GM23338 (cell line): ENCODE data around the gene ITGA3. TPM values are rescaled to one million over a fixed set of nuclear protein-coding genes. Genes with fewer than 3 reads are reported as not detected.
A peak's percentile ranks its signal among the peaks of the same experiment; 100 is the strongest.

Experiments used
- ATAC-seq: fragments of 200-7000 bp; cut with Tn5 transposase; 3 replicates; pipeline ENCODE4 v1.9.1; 2020
- DNase-seq: peaks from one replicate; pipeline ENCODE4 v3.0.0-alpha.2; 2015; ENCODE audit warnings: low spot score
- H2AFZ ChIP-seq: fragments of 200-600 bp; sonication (generic); 2 replicates; pipeline ENCODE4 v1.8.0; 2016; ENCODE audit warnings: antibody characterized with exemption, mild to moderate bottlenecking, moderate library complexity
- H3F3A ChIP-seq: fragments of 200-600 bp; sonication (generic); replicated peaks from 2 replicates; pipeline ENCODE4 v1.8.0; 2017; ENCODE audit warnings: antibody characterized with exemption, mixed run types, low read depth
- H3K27ac ChIP-seq: fragments of 200-600 bp; sonication (generic); 2 replicates; pipeline ENCODE4 v1.6.1; 2016; ENCODE audit warnings: low read depth
- H3K27me3 ChIP-seq: fragments of 200-600 bp; sonication (generic); 2 replicates; pipeline ENCODE4 v1.8.0; 2016; ENCODE audit warnings: mild to moderate bottlenecking, mixed run types, moderate library complexity; ENCODE audit not compliant: insufficient read depth
- H3K36me3 ChIP-seq: fragments of 200-600 bp; sonication (generic); 2 replicates; pipeline ENCODE4 v1.8.0; 2016; ENCODE audit warnings: mild to moderate bottlenecking; ENCODE audit not compliant: insufficient read depth
- H3K4me1 ChIP-seq: fragments of 200-600 bp; sonication (generic); 2 replicates; pipeline ENCODE4 v1.8.0; 2016; ENCODE audit warnings: mild to moderate bottlenecking, moderate library complexity; ENCODE audit not compliant: insufficient read depth
- H3K4me2 ChIP-seq: fragments of 200-600 bp; sonication (generic); 2 replicates; pipeline ENCODE4 v1.7.1; 2017; ENCODE audit warnings: mixed run types
- H3K4me3 ChIP-seq: fragments of 200-600 bp; sonication (generic); 2 replicates; pipeline ENCODE4 v1.6.1; 2016; ENCODE audit warnings: mixed run types
- H3K79me2 ChIP-seq: fragments of 200-600 bp; sonication (generic); replicated peaks from 2 replicates; pipeline ENCODE4 v1.8.0; 2017; ENCODE audit warnings: mild to moderate bottlenecking; ENCODE audit not compliant: insufficient read depth
- H3K9me2 ChIP-seq: fragments of 200-600 bp; sonication (generic); 2 replicates; pipeline ENCODE4 v1.8.0; 2017; ENCODE audit not compliant: insufficient read depth
- H4K20me1 ChIP-seq: fragments of 200-600 bp; sonication (generic); replicated peaks from 2 replicates; pipeline ENCODE4 v1.8.0; 2017; ENCODE audit warnings: mild to moderate bottlenecking; ENCODE audit not compliant: insufficient read depth
- H3K27ac Mint-ChIP-seq: 2 replicates; pipeline ENCODE4 v1.8.0; 2020; ENCODE audit warnings: inconsistent platforms, mild to moderate bottlenecking, moderate library complexity, mixed read lengths
- H3K27me3 Mint-ChIP-seq: 3 replicates; pipeline ENCODE4 v1.8.0; 2022; ENCODE audit warnings: low read depth, mild to moderate bottlenecking, moderate library complexity, mixed read lengths, inconsistent platforms; ENCODE audit not compliant: insufficient read depth, poor library complexity
- H3K36me3 Mint-ChIP-seq: 3 replicates; pipeline ENCODE4 v1.8.0; 2021; ENCODE audit warnings: low read depth, mild to moderate bottlenecking, inconsistent platforms, moderate library complexity, mixed read lengths
- H3K4me1 Mint-ChIP-seq: 3 replicates; pipeline ENCODE4 v1.8.0; 2020; ENCODE audit warnings: mild to moderate bottlenecking, inconsistent platforms, mixed read lengths
- H3K4me3 Mint-ChIP-seq: 3 replicates; pipeline ENCODE4 v1.8.0; 2021; ENCODE audit warnings: moderate library complexity, mild to moderate bottlenecking, inconsistent platforms, mixed read lengths
- H3K9me3 Mint-ChIP-seq: 3 replicates; pipeline ENCODE4 v1.8.0; 2020; ENCODE audit warnings: moderate library complexity, mild to moderate bottlenecking, inconsistent platforms, mixed read lengths
- CREB1 ChIP-seq: fragments of 250-450 bp; sonication (Bioruptor Pico); IDR thresholded peaks from 2 replicates; pipeline ENCODE4 v1.5.0; 2020; ENCODE audit warnings: low read depth, mild to moderate bottlenecking, moderate library complexity
- ETS1 ChIP-seq: IDR thresholded peaks from 2 replicates; pipeline ENCODE4 v1.6.1; 2016; ENCODE audit warnings: antibody characterized with exemption
- EZH2phosphoT487 ChIP-seq: fragments of 200-600 bp; sonication (generic); IDR thresholded peaks from one replicate; pipeline ENCODE4 v1.8.1; 2018; ENCODE audit warnings: antibody characterized with exemption; ENCODE audit not compliant: unreplicated experiment
- JUNB ChIP-seq: IDR thresholded peaks from one replicate; pipeline ENCODE4 v1.6.1; 2016; ENCODE audit warnings: antibody characterized with exemption; ENCODE audit not compliant: unreplicated experiment
- NANOG ChIP-seq: IDR thresholded peaks from 2 replicates; pipeline ENCODE4 v1.6.1; 2016; ENCODE audit warnings: antibody characterized with exemption, borderline replicate concordance
- POLR2AphosphoS5 ChIP-seq: IDR thresholded peaks from 2 replicates; pipeline ENCODE4 v1.6.1; 2016; ENCODE audit warnings: antibody characterized with exemption, low read depth
- REST ChIP-seq: IDR thresholded peaks from one replicate; pipeline ENCODE4 v1.6.1; 2018; ENCODE audit warnings: antibody characterized with exemption; ENCODE audit not compliant: unreplicated experiment
- ZNF114 ChIP-seq: fragments of 250-450 bp; sonication (Bioruptor Pico); IDR thresholded peaks from 2 replicates; pipeline ENCODE4 v1.5.0; 2020; ENCODE audit warnings: mild to moderate bottlenecking, moderate library complexity
- ZNF331 ChIP-seq: fragments of 250-450 bp; sonication (Bioruptor Pico); IDR thresholded peaks from 2 replicates; pipeline ENCODE4 v1.5.0; 2020; ENCODE audit warnings: low read depth, mild to moderate bottlenecking, moderate library complexity
- polyA plus RNA-seq: library from polyadenylated mRNA; unstranded; fragments of >200 nt; fragmentation: Nextera tagmentation; extraction: Ambion mirVana; gene quantifications from 2 replicates; pipeline ENCODE4 v1.2.1, GENCODE V29; 2016
- total RNA-seq: library from RNA; depleted of rRNA; stranded (reverse); fragments of >200 nt; shearing (Covaris generic); gene quantifications from 2 replicates; pipeline ENCODE4 v1.2.3, GENCODE V29; 2014
- TF ChIP-seq, protein P1 (sequence below), 2 experiments: fragments of 200-600 bp in 1 of 2; sonication (generic) in 1 of 2; conservative IDR thresholded peaks; 2 replicates each; pipeline versions ENCODE4 v1.5.1 to v1.6.1; 2016 to 2017; ENCODE audit warnings: antibody characterized with exemption in 2 of 2, low read depth in 2 of 2, mild to moderate bottlenecking in 2 of 2, moderate library complexity in 1 of 2

Gene ITGA3
- total and polyA plus RNA-seq, 2 experiments from 2014 or later = 9.6 to 28.3 TPM

GRCh38 chr17:50103941-50104340, 48.0 kb downstream of the ITGA3 start:
- H3K4me1 Mint-ChIP-seq = peaks cover 17% of the 10 kb centered on the region
- H3K36me3 Mint-ChIP-seq = peaks cover 2% of the 10 kb centered on the region; the same call in 1 of the 3 replicates
- Histone ChIP-seq H3K27ac (no peak overlapping the region), H3F3A (no peaks in the 10 kb centered on the region), H3K79me2 (no peaks in the 10 kb centered on the region), H3K4me3 (no peak overlapping the region), H3K4me1 (peaks cover 13% of the 10 kb centered on the region; the same call in 1 of the 2 replicates), H3K9me2 (no peaks in the 10 kb centered on the region), H3K27me3 (no peaks in the 10 kb centered on the region), H2AFZ (no peak overlapping the region), H3K36me3 (no peaks in the 10 kb centered on the region), H3K4me2 (no peak overlapping the region), H4K20me1 (no peaks in the 10 kb centered on the region)
- H3K9me3 Mint-ChIP-seq = no peaks in the 10 kb centered on the region
- H3K27me3 Mint-ChIP-seq = peaks cover 15% of the 10 kb centered on the region
- ATAC-seq = no peak
- no peak for TF ChIP-seq NANOG
- DNase-seq = no peak
- no peak overlapping the region for H3K27ac Mint-ChIP-seq
- H3K4me3 Mint-ChIP-seq = no peak overlapping the region

DNA sequence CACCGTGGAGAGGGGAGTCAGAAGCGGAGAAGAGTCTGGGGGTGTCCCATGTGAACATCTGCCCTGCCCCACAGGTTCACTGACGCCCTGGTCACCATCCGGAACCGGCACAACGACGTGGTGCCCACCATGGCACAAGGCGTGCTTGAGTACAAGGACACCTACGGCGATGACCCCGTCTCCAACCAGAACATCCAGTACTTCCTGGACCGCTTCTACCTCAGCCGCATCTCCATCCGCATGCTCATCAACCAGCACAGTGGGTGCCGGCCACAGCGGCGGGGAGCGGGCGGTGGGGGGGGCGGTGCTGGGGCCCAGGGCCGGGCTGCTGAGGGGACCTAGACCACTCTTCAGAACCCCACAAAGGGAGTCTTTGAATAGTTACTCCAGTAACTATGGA, 49.9 kb downstream of the ITGA3 start:
- Histone ChIP-seq H3K9me2 (no peaks in the 10 kb centered on the region), H3K4me1 (peaks cover 10% of the 10 kb centered on the region; the same call in 1 of the 2 replicates), H3K27me3 (no peaks in the 10 kb centered on the region), H3K36me3 (no peaks in the 10 kb centered on the region), H2AFZ (no peak overlapping the region), H3K4me3 (no peak overlapping the region), H3K79me2 (no peaks in the 10 kb centered on the region), H3K27ac (no peak overlapping the region), H3K4me2 (no peak overlapping the region), H4K20me1 (no peaks in the 10 kb centered on the region), H3F3A (no peaks in the 10 kb centered on the region)
- no peaks in the 10 kb centered on the region; the same call in 2 of the 3 replicates for H3K36me3 Mint-ChIP-seq
- peak overlapping the region; percentile 72; the same call in 1 of the 2 replicates for H3K27ac Mint-ChIP-seq
- ATAC-seq (no peak), DNase-seq (no peak)
- H3K4me1 Mint-ChIP-seq = peaks cover 14% of the 10 kb centered on the region
- H3K27me3 Mint-ChIP-seq = peaks cover 12% of the 10 kb centered on the region
- no peak overlapping the region for H3K4me3 Mint-ChIP-seq
- H3K9me3 Mint-ChIP-seq = no peaks in the 10 kb centered on the region
- TF ChIP-seq REST (no peak), POLR2AphosphoS5 (no peak), JUNB (no peak), ETS1 (no peak), NANOG (no peak), EZH2phosphoT487 (no peak), ZNF114 (CRISPR knock-in tag) (no peak), ZNF331 (CRISPR knock-in tag) (no peak), CREB1 (CRISPR knock-in tag) (no peak)
- TF ChIP-seq, protein P1, sequence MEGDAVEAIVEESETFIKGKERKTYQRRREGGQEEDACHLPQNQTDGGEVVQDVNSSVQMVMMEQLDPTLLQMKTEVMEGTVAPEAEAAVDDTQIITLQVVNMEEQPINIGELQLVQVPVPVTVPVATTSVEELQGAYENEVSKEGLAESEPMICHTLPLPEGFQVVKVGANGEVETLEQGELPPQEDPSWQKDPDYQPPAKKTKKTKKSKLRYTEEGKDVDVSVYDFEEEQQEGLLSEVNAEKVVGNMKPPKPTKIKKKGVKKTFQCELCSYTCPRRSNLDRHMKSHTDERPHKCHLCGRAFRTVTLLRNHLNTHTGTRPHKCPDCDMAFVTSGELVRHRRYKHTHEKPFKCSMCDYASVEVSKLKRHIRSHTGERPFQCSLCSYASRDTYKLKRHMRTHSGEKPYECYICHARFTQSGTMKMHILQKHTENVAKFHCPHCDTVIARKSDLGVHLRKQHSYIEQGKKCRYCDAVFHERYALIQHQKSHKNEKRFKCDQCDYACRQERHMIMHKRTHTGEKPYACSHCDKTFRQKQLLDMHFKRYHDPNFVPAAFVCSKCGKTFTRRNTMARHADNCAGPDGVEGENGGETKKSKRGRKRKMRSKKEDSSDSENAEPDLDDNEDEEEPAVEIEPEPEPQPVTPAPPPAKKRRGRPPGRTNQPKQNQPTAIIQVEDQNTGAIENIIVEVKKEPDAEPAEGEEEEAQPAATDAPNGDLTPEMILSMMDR (conservative IDR thresholded peaks at IDR 0.05; ENCODE audit: low read depth in 2 of 2) = no peak
